Thyroid gland (tissue), 4 donors: Measurements from ENCODE around the gene NNMT.

ENCODE experiments used
- POLR2A ChIP-seq, 2 donors: fragments of 450-650 bp; IDR thresholded peaks; one replicate each; pipeline ENCODE4 v1.6.1; 2017; ENCODE audit warnings: antibody characterized with exemption in 2 of 2, mild to moderate bottlenecking in 2 of 2, moderate library complexity in 1 of 2
- TF ChIP-seq, protein P1 (sequence below), 6 experiments: fragments of 200-600 bp in 3 of 6; fragments of 450-650 bp in 3 of 6; sonication (generic) in 3 of 6; IDR thresholded peaks; one replicate each; pipeline ENCODE4 v1.5.1; 2016 to 2019; ENCODE audit warnings: antibody characterized with exemption in 6 of 6, mild to moderate bottlenecking in 2 of 6, inconsistent platforms in 1 of 6, moderate library complexity in 1 of 6

GRCh38 chr11:114254571-114255146 is 41.5 kb upstream of the NNMT start:
- TF ChIP-seq, protein P1, sequence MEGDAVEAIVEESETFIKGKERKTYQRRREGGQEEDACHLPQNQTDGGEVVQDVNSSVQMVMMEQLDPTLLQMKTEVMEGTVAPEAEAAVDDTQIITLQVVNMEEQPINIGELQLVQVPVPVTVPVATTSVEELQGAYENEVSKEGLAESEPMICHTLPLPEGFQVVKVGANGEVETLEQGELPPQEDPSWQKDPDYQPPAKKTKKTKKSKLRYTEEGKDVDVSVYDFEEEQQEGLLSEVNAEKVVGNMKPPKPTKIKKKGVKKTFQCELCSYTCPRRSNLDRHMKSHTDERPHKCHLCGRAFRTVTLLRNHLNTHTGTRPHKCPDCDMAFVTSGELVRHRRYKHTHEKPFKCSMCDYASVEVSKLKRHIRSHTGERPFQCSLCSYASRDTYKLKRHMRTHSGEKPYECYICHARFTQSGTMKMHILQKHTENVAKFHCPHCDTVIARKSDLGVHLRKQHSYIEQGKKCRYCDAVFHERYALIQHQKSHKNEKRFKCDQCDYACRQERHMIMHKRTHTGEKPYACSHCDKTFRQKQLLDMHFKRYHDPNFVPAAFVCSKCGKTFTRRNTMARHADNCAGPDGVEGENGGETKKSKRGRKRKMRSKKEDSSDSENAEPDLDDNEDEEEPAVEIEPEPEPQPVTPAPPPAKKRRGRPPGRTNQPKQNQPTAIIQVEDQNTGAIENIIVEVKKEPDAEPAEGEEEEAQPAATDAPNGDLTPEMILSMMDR (IDR thresholded peaks at IDR 0.05) = no peak
- TF ChIP-seq POLR2A (IDR thresholded peaks at IDR 0.05) = no peak
